NCI-H187 (cell line): ENCODE data around the gene RCBTB1.
"Not testable (repeated sequence)": the region's sequence is repeated elsewhere in the genome, so short reads cannot be mapped to it uniquely, and the experiment has no call there.

ENCODE experiments used
- DNase-seq, 2 experiments: peaks; one replicate each; lab custom pipeline; 2025; lab: John Stamatoyannopoulos, UW

The RCBTB1 gene

DNA sequence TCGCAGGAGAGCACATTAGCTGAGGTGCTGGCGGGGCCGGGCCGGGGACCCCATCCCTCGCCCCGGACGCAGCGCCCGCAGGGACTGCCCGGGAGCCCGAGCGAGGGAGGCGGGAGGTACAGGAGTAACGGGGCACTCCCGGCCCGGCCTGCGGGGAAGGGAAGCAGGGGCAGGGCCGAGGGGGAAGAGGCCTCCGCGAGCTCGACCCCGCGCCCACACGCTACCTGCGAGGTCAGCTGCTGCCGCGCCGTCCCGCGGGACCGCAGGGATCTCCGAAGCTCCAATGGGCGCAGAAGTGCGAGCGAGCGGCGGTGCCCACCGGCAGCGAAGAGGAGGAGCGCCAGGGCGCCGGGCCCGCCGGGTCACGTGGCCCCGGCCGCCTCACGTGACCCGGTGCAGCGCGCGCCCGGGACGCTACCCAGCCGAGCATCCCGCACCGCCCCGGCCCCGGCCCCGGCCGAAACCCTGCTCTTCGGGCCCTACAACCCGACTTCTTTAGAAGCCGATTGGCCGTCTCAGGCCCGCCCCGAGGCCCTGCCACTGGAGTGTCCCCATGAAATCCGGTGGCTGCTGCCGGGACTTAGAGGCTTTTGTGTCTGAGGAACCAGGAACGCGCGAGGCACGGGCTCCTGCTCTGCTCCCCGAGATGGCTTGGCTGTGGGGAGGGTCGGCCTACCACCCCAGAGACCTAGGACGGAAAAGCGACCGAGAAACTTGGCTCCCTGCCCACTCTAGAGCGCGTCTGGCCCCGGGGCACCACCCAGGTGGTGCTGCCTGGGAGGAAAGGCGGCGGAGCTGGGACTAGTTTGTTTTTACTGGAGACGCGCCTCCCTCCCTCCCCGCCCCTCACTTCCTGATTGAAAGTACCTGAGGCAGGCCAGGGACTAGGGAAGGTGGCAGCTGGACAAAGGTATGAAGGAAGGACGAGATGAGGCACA is at the start of gene RCBTB1:
Gene RCBTB1 (minus strand): TSS at position 339 of the 938 bp plus-strand sequence. CDS start 18,279 bp downstream, outside the sequence.
- peak; percentile 23 to 80 for DNase-seq

GRCh38 chr13:49633710-49634109 is 48.4 kb upstream of the RCBTB1 start:
- no peak for DNase-seq

GRCh38 chr13:49632156-49632555 is 46.8 kb upstream of the RCBTB1 start:
- DNase-seq: no peak

DNA sequence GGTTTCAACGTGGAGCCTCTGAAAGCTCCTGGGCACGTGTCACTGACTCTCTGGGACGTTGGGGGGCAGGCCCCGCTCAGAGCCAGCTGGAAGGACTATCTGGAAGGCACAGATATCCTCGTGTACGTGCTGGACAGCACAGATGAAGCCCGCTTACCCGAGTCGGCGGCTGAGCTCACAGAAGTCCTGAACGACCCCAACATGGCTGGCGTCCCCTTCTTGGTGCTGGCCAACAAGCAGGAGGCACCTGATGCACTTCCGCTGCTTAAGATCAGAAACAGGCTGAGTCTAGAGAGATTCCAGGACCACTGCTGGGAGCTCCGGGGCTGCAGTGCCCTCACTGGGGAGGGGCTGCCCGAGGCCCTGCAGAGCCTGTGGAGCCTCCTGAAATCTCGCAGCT is 45.2 kb upstream of the RCBTB1 start:
- DNase-seq: no peak

GRCh38 chr13:49629947-49630346 is 44.6 kb upstream of the RCBTB1 start:
- no peak for DNase-seq

GRCh38 chr13:49629196-49629938 is 44.0 kb upstream of the RCBTB1 start:
- DNase-seq: no peak

DNA sequence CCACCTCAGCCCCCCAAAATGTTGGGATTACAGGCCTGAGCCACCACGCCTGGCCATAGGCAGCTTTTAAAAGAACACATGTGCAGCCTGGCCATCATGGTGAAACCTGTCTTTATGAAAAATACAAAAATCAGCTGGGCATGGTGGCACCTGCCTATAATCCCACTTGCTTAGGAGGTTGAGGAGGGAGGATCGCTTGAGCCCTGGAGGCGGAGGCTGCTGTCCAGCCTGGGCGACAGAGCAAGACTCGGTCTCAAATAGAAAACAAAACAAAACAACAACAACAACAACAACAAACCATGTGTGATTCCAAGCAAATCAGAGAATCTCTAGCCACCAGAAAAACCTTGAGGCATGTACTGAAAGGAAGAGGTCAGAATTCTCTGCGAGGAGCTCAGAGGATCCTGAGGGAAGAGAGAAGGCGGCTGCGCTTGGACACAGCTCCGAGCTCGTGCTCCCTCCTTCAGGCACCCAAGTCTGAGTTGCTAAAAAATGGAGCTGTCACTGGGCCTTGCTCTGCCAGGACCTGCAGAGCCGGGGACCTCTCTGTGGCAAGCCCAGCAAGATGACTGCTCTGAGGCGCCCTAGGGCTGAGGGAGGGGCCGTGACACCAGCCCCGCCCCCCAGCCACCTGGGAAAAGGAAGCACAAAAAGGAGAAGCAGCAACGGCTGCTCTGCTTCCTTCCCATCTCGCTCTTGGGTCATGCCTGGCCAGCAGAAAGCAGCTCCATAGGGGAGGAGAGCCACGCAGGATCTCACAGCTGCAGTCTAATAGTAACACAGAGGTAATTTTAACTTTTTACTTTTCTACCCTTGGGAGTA is 42.7 kb upstream of the RCBTB1 start, which contains the start of gene ARL11:
Gene ARL11 (plus strand): TSS at position 677 of the 822 bp plus-strand sequence. CDS start 1,941 bp downstream, outside the sequence.
- no peak for DNase-seq

DNA sequence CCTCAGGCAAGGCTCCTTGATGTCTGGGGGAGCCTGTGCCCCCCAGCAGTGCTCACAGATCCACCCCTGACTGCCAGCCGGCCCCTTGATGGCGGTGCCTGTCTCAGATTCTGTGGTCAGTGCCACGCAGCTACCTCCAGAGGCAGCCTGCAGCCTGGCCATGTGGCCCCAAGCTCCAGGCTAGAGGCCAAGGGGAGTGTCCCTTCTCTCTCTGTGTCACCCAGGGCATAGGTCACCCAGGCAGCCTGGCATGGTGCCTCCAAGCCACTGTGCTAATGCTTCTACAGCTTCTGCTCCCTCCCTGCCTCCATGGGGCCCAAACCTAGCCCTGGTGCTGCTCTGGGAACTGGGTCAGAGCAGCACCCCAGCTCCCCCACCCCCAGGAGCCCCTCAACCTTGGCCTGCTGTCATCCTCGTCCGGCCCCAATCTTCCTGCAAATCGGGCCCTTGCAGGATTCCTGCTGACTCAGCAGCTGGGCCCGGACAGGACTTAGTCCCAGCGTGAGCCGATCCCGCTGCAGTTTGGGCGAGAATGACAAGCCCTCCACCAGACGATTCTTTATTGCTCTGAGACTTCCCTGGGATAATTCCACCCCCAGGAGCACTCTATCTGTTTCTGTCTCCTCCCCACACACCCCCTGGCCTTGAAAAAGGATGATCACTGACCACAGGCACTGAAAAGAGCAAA is 40.2 kb upstream of the RCBTB1 start:
- no peak for DNase-seq

DNA sequence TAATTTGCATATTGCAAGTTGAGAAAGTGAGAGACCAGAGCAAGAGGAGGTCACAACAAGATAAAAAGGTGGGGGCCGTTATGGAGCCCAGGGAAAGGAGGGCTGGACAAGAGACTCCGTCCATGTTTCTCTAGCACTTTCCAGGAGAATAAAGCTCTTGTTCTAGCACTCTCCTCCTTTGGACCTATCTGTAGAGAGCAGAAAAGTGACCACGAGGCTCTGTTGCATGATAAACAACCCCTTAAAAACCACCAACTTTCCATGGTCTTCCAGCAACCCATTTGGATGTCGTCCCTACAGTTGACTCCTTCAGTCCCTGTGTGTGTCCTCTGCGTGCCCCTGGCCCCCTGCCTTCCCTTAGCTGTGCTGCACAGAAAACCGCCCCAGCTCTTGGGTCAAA is 38.9 kb upstream of the RCBTB1 start:
- DNase-seq: no peak

GRCh38 chr13:49622174-49622946 is 37.0 kb upstream of the RCBTB1 start:
- no peak for DNase-seq

- DNase-seq: no peak
These were observed 34.8 kb upstream of the RCBTB1 start for GRCh38 chr13:49620170-49620621.

DNA sequence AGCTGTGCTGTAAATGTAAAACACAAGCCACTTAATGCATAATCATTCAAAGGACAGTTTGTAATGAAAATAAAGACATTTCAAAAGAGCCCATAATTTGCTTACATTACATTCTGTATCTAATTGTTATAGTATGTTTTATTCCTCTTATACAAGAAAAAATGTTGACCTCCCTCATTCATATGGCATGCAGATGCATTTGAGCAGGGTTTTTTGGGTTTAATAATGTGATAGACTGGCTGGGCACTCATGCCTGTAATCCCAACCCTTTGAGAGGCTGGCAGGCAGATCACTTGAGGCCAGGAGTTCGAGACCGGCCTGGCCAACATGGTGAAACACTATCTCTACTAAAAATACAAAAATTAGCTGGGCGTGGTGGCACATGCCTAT is 31.3 kb upstream of the RCBTB1 start:
- no peak for DNase-seq

- no peak for DNase-seq
These were observed 30.7 kb upstream of the RCBTB1 start for GRCh38 chr13:49615836-49616675.

- DNase-seq: not testable (repeated sequence)
These were observed 26.7 kb upstream of the RCBTB1 start for GRCh38 chr13:49612042-49612441.

DNA sequence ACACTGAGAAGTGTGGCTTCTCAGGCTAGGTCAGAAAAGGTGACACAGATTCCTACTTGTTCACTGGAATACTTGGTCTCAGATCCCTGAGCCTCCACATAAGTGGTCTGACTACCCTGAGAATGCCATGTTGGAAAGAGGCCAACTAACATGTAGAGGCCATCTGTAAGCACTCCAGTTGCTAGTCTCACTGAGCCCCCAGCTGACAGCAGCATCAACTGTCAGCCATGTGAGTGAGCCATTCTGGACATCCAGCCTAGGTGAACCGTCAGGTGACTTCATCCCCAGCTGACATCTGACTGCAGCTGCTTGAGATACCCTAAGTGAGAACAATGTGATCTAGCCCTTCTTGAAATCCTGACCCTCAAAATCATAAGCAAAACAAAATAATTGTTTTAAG is 24.8 kb upstream of the RCBTB1 start:
- DNase-seq: peak; percentile 17 to 63

DNA sequence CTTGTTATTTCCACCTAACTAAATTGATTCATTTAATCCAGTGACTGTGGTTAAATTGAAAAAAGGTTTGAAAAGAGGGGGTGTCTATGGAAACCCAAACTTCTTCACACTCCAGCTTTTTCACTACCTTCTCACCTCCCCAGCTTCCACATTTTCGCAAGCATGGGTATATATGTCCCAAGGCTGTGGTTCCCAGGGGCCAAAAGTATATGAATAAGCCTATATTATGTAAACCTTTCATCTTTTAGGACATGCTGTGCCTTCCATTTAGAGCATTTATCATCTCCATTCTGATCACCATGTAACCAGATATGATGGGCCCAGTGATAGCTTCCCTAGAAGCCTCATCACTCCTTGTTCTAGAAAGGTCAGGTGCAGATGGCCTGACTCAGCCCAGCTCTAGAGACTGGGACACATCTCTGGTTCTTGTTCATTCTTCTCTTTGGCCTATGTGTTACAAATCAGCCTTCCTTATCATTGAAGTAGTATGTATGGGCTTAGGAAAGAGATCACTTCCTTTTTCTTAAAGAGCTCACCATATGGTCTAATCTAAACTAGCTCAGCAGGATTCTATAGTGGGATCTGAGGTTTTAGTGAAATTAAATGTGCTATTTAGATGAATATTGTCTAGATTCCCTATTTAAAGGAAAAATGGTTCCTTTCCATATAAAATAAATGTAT is 23.4 kb upstream of the RCBTB1 start:
- no peak for DNase-seq

DNA sequence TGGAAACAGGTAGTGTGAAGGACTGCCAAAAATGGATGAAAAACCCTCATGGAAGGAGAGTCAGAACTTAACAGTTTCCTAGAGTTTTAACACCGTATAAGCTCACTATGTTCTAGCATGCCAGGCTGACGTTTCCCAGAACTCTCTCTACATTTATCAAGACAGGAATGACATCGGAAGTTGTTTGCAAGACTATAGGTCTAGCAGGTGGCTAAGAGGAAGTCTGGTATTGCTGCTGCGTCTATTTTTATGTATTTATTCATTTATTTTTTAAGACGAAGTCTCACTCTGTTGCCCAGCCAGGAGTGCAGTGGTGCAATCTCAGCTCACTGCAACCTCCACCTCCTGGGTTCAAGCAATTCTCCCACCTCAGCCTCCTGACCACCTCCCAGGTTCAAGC is 22.4 kb upstream of the RCBTB1 start:
- no peak for DNase-seq

DNA sequence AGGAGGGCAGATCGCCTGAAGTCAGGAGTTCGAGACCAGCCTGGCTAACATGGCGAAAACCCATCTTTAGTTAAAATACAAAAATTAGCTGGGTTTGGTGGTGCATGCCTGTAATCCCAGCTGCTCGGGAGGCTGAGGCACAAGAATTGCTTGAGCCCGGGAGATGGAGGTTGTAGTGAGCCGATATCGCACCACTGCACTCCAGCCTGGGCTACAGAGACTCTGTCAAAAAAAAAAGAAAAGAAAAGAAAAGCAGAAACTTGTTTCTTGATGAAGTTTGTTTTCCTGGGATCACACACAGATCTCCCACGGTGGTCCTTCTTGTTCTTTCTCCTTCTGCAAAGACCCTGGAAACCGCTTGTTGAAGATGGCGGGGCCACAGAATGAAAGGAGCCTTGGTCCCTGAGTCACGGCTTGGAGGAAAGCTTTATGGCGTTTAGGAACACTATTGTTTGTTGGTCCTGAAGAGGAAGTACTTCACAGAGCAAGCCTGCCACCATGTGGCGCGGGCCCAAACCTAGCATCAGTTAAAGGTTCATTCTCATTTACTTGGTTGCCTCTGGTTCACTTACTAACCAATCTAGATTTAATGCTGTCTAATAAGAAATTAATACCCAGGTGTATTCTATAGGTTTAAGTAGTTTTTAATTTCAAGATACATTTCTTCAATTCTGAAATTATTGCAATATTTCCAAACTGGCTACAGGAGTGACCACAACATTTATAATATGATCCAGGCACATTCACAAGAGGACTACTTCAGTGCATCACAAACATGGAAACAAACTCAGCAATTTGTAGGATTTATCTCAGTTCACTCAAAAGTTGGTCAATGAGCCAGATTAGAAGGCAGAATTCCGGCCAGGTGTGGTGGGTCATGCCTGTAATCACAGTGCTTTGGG is 21.6 kb upstream of the RCBTB1 start:
- DNase-seq: peak; percentile 52 to 70
